OCI-LY3 (cell line): Measurements from ENCODE around the gene DGLUCY.

Experiments
- CTCF ChIP-seq: fragments of 200-600, 300-600 bp; sonication (generic); IDR thresholded peaks from 2 replicates; pipeline ENCODE4 v1.5.1; 2014; ENCODE audit warnings: antibody characterized with exemption, low read length, low read depth
- EZH2phosphoT487 ChIP-seq: fragments of 200-600 bp; shearing (Covaris generic); IDR thresholded peaks from 2 replicates; pipeline ENCODE4 v1.6.1; 2018; ENCODE audit warnings: antibody characterized with exemption, mixed run types, low read depth

DNA sequence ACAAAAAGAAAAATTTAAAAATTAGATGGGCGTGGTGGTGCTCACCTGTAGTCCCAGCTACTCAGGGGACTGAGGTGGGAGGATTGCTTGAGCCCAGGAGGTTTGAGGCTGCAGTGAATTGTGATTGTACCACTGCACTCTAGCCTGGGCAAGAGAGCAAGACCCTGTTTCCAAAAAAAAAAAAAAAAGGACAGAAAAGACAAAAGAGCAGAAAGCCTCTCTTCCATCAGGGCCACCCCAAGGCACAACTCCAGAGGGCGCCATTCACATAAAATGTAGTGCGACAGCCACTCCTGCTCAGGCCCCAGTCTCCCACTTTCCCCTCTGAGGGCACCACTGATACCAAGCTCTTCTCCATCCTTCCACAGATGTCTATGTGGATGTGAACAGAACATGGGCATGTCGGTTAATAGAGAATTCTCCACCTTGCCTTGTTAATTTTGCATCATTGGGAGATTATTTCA lies 41.8 kb downstream of the DGLUCY start:
- TF ChIP-seq CTCF (0 out of 2 replicates have a peak, but pooled peaks have one; percentile 16), EZH2phosphoT487 (no peak)
